ENCODE data around the gene AP1G2.

DNA sequence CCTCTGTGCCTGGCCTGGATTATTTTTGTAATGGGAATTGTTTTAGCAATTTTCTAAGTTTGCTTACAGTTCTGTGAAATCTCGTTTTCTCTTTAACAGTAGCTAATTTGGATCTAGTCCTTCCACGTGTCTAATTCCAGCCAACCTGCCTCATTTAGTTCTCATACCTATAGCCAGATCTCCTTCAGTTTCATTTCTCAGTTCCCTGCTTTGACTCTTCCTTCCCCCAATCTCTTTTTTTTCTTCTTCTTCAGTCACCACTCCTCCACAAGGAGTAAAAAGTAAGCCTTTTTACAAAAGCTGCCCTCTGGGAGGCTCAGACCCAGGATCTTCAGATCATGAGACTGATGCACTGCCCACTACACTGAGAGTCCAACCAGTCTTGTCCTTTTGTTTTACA lies 10.1 kb downstream of the AP1G2 start:
- no peak for TF ChIP-seq TAF1 (IDR thresholded peaks at IDR 0.05; ENCODE audit: low read depth)
- TF ChIP-seq, protein P1, sequence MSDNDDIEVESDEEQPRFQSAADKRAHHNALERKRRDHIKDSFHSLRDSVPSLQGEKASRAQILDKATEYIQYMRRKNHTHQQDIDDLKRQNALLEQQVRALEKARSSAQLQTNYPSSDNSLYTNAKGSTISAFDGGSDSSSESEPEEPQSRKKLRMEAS (IDR thresholded peaks at IDR 0.05): no peak

All from Ishikawa (cell line).